ENCODE data around the gene CABCOCO1. TPM values are rescaled to one million over a fixed set of nuclear protein-coding genes. Genes with fewer than 3 reads are reported as not detected.

Gene CABCOCO1
- polyA plus RNA-seq, 3 donors from 2014 or later = not detected

- Mint-ChIP-seq H3K4me3 (no peak overlapping the region), H3K9me3 (no peaks in the 10 kb centered on the region), H3K36me3 (no peaks in the 10 kb centered on the region), H3K4me1 (peaks cover 5 to 8% of the 10 kb centered on the region in 2 donors), H3K27ac (no peak overlapping the region), H3K27me3 (ENCODE audit: low read depth in 3 of 3) (peaks cover 0 to 2% (median 0%) of the 10 kb centered on the region in 3 donors)
- DNase-seq = no peak
These were observed 152.8 kb downstream of the CABCOCO1 start for GRCh38 chr10:61815496-61815895.

Other genes with a start within 250 kb of the CABCOCO1 start
- not detected for gene TMEM26, start 209.5 kb upstream of the CABCOCO1 start, polyA plus RNA-seq
- 10 to 100 TPM; 12.2 to 35.3 (median 22.1) TPM for gene ARID5B, start 238.8 kb downstream of the CABCOCO1 start, polyA plus RNA-seq

Measured in immature natural killer cell (primary cell).